Stromal cell of bone marrow (primary cell): ENCODE results near the gene IGLL1.
A peak's percentile ranks its signal among the peaks of the same experiment; 100 is the strongest.
"Not testable (repeated sequence)": the region's sequence is repeated elsewhere in the genome, so short reads cannot be mapped to it uniquely, and the experiment has no call there.

Source experiments
- DNase-seq: peaks from one replicate; pipeline ENCODE4 v3.0.0-alpha.2; 2012; ENCODE audit warnings: low read depth

IGLL1 gene

GRCh38 chr22:23540837-23541236 is 39.3 kb downstream of the IGLL1 start:
- DNase-seq: not testable (repeated sequence)

DNA sequence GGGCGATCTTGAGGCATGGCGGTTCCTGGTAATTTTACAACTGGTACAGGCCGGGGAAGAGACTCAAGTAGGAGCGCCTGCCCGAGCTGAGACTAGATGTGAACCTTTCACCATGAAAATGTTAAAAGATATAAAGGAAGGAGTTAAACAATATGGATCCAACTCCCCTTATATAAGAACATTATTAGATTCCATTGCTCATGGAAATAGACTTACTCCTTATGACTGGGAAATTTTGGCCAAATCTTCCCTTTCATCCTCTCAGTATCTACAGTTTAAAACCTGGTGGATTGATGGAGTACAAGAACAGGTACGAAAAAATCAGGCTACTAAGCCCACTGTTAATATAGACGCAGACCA is 40.3 kb downstream of the IGLL1 start:
- DNase-seq: not testable (repeated sequence)

DNA sequence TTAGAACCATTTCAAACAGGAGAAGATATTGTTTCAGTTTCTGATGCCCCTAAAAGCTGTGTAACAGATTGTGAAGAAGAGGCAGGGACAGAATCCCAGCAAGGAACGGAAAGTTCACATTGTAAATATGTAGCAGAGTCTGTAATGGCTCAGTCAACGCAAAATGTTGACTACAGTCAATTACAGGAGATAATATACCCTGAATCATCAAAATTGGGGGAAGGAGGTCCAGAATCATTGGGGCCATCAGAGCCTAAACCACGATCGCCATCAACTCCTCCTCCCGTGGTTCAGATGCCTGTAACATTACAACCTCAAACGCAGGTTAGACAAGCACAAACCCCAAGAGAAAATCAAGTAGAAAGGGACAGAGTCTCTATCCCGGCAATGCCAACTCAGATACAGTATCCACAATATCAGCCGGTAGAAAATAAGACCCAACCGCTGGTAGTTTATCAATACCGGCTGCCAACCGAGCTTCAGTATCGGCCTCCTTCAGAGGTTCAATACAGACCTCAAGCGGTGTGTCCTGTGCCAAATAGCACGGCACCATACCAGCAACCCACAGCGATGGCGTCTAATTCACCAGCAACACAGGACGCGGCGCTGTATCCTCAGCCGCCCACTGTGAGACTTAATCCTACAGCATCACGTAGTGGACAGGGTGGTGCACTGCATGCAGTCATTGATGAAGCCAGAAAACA is 40.8 kb downstream of the IGLL1 start:
- peak; percentile 56 for DNase-seq

- DNase-seq: not testable (repeated sequence)
Observed at GRCh38 chr22:23538696-23539030, 41.4 kb downstream of the IGLL1 start.

DNA sequence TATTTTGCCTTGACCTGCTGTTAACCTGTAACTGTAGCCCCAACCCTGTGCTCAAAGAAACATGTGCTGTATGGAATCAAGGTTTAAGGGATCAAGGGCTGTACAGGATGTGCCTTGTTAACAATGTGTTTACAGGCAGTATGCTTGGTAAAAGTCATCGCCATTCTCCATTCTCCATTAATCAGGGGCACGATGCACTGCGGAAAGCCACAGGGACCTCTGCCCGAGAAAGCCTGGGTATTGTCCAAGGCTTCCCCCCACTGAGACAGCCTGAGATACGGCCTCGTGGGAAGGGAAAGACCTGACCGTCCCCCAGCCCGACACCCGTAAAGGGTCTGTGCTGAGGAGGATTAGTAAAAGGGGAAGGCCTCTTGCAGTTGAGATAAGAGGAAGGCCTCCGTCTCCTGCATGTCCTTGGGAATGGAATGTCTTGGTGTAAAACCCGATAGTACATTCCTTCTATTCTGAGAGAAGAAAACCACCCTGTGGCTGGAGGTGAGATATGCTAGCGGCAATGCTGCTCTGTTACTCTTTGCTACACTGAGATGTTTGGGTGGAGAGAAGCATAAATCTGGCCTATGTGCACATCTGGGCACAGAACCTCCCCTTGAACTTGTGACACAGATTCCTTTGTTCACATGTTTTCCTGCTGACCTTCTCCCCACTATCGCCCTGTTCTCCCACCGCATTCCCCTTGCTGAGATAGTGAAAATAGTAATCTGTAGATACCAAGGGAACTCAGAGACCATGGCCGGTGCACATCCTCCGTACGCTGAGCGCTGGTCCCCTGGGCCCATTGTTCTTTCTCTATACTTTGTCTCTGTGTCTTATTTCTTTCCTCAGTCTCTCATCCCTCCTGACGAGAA is 42.0 kb downstream of the IGLL1 start:
- DNase-seq: not testable (repeated sequence)

GRCh38 chr22:23537416-23537815 is 42.7 kb downstream of the IGLL1 start:
- DNase-seq: no peak

DNA sequence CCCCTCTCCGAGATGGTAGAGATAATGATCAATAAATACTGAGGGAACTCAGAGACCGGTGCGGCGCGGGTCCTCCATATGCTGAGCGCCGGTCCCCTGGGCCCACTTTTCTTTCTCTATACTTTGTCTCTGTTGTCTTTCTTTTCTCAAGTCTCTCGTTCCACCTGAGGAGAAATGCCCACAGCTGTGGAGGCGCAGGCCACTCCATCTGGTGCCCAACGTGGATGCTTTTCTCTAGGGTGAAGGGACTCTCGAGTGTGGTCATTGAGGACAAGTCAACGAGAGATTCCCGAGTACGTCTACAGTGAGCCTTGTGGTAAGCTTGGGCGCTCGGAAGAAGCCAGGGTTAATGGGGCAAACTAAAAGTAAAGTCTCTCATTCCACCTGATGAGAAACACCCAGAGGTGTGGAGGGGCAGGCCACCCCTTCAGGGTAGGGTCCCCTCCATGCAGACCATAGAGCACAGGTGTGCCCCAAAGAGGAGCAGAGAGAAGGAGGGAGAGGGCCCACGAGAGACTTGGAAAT is 43.2 kb downstream of the IGLL1 start:
- DNase-seq: no peak

- DNase-seq: not testable (repeated sequence)
Observed at GRCh38 chr22:23535790-23536661, 44.1 kb downstream of the IGLL1 start.

GRCh38 chr22:23534851-23535717 is 45.0 kb downstream of the IGLL1 start:
- no peak for DNase-seq

- DNase-seq: no peak
Observed at GRCh38 chr22:23534201-23534850, 45.8 kb downstream of the IGLL1 start.

- no peak for DNase-seq
Observed at GRCh38 chr22:23533771-23534191, 46.3 kb downstream of the IGLL1 start.

DNA sequence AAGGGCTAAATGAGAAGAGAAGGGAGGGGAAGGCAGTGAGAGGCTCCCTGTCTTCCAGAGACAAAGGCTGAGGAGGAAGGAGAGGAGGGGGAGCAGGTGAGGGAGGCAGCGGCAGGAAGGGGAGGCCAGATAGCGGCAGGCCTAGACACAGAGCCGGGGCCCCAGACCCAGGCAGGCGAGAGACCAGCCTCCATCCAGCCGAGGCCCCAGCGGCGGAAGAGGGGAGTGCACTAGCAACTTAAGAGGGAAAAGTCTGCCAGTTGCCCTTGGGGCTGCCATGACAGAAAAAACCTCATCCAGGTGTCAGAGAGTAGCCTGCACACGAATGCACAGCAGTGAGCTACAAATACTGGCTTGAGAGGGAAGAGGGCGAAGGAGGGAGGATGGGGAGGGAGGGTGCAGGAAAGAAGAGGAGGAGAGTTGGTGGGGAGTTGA is 46.7 kb downstream of the IGLL1 start:
- DNase-seq: no peak

GRCh38 chr22:23532731-23533130 is 47.4 kb downstream of the IGLL1 start:
- no peak for DNase-seq

DNA sequence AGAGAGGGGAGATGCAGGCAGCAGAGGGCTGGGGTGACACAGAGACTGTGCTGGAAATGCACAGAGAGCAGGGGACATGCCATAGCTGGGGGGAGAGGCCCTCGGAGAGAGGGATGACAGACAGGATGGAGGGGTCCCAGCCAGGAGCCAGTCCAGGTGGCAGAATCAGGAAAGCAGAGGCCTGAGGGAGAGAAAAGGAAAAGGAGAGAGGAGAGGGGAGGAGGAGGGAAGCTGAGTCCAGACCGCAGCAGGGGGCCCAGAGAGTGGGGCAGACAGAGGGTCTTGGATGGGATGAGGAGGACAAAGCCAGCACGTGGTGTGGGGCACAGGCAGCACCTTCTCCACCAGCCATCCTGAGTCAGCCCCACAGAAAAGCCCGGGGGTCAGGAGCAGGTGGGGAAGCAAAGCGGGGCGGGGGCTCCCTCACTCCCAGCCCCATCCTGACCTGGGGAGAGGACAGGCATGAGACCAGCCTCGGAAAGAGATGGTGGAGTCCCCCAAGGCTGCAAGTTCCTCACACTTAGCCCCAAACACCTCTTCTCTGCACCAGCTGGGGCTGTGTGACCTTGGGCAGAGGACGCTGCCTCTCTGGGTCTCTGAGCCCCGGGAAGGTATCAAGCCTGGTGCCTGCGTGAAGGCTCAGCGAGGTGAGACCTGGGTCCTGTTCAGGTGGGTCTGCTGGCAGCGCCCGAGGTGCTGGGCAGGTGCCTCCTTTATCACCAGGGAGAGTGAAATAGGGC is 48.0 kb downstream of the IGLL1 start:
- DNase-seq: no peak

DNA sequence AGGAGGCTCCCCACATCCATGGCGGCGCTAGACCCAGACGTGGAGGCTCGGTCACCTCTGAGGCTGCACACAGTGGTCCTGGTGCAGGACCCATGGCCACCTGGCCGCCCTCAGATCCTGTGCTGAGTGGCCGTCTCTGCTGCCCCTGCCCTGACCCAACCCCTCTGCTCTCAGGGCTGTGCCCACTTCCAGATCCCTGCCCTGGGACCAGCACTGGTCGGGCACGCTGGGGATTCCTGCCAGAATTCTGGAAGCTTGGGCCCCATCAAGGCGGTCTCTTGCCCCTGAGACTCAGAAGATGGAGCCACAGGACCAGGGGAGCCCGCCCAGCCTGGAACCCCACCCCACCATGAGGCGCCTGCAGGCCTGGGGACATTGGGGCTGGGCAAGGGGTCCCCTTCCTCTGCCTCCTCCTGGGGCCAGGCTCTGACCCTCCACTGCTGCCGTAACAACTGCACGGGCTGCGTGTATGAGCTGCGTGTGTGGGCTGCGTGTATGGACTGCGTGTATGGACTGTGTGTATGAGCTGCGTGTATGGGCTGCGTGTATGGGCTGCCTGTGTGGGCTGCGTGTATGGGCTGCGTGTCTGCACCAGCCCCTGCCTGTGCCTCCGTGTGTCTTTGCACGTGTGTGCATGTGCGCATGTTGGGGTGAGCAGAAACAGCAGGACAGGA is 48.7 kb downstream of the IGLL1 start:
- no peak for DNase-seq

DNA sequence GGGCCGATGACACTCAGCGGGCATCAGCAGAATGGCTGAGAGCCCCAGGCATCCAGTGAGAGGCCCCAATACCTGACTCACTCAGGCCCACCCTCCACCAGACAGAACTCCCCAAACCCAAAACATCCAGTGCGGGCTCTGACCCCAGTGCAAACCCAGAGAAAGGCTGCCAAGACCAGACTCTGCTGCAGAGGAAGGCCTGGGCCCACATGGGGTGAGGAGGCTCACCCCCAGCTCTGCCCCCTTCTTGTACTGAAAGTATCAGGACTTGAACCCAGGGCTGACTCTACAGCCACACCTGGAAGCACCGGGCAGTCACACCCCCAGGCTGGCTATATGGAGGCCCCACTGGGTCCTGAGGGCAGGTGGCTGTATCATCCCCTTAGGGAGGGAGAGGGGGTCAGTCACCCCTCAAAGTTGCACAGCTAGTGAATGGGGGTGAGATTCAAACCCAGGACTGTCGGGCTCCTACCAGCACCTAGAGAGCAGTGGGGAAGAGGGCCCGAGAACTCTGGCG is 49.3 kb downstream of the IGLL1 start:
- no peak for DNase-seq

DNA sequence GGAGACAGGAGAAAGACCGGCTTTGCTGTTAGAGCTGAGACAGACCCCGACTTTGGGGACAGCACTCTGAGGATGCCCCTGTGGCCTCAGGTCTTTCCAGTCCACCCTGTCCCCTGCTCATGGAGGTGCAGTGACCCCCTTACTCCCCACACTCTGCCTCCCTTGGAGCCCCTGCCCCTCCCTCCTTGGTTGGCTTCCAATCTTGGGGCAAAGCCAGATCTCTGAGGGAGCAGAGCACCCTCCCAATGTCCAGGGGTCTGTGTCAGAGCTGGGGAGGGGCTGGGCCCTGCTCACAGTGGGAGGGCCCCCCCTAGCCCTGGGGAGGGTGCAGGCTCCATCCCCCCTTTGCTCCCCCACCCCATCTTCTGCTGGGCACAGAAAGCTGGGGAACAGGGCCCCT is 50.0 kb downstream of the IGLL1 start:
- no peak for DNase-seq

GRCh38 chr22:23529166-23530103 is 50.7 kb downstream of the IGLL1 start:
- no peak for DNase-seq
